H9 (cell line): ENCODE measurements around the gene FAM83E. TPM values are rescaled to one million over a fixed set of nuclear protein-coding genes. Genes with fewer than 3 reads are reported as not detected.

Experiments used
- DNase-seq: peaks from one replicate; pipeline ENCODE4 v3.0.0-alpha.2; 2017
- H2AFZ ChIP-seq: one replicate; pipeline ENCODE4 v1.6.1; 2013; ENCODE audit warnings: mild to moderate bottlenecking, low read length, control low read depth, moderate library complexity
- H2AK5ac ChIP-seq: 2 replicates; pipeline ENCODE4 v1.6.1; 2013; ENCODE audit warnings: low read length, control low read depth, mixed read lengths; ENCODE audit not compliant: insufficient read length
- H2BK120ac ChIP-seq: one replicate; pipeline ENCODE4 v1.6.1; 2013; ENCODE audit warnings: low read depth, mild to moderate bottlenecking, low read length, control low read depth, inconsistent platforms; ENCODE audit not compliant: poor library complexity, severe bottlenecking
- H2BK12ac ChIP-seq: 2 replicates; pipeline ENCODE4 v1.6.1; 2013; ENCODE audit warnings: low read length, control low read depth, mixed read lengths, low read depth; ENCODE audit not compliant: insufficient read length
- H2BK15ac ChIP-seq: 2 replicates; pipeline ENCODE4 v1.6.1; 2013; ENCODE audit warnings: low read depth, low read length, control low read depth
- H2BK20ac ChIP-seq: one replicate; pipeline ENCODE4 v1.6.1; 2013; ENCODE audit warnings: low read depth, mild to moderate bottlenecking, low read length, control low read depth, inconsistent platforms; ENCODE audit not compliant: poor library complexity, severe bottlenecking
- H2BK5ac ChIP-seq: 2 replicates; pipeline ENCODE4 v1.6.1; 2013; ENCODE audit warnings: low read length, control low read depth, mixed read lengths; ENCODE audit not compliant: insufficient read length
- H3K14ac ChIP-seq: 2 replicates; pipeline ENCODE4 v1.6.1; 2013; ENCODE audit warnings: low read length, control low read depth; ENCODE audit not compliant: insufficient read depth
- H3K18ac ChIP-seq: 2 replicates; pipeline ENCODE4 v1.6.1; 2013; ENCODE audit warnings: low read depth, mild to moderate bottlenecking, mixed read lengths, low read length, control low read depth; ENCODE audit not compliant: insufficient read length
- H3K23ac ChIP-seq: 2 replicates; pipeline ENCODE4 v1.6.1; 2013; ENCODE audit warnings: low read length, control low read depth, mixed read lengths, low read depth; ENCODE audit not compliant: insufficient read length
- H3K23me2 ChIP-seq: 2 replicates; pipeline ENCODE4 v1.6.1; 2013; ENCODE audit warnings: low read depth, mild to moderate bottlenecking, mixed read lengths, low read length, control low read depth; ENCODE audit not compliant: insufficient read length, poor library complexity, severe bottlenecking
- H3K27ac ChIP-seq: 2 replicates; pipeline ENCODE4 v1.5.1; 2013; ENCODE audit warnings: low read length, control low read depth, mixed read lengths, low read depth; ENCODE audit not compliant: insufficient read length
- H3K27me3 ChIP-seq: 2 replicates; pipeline ENCODE4 v1.6.1; 2013; ENCODE audit warnings: low read length, control low read depth, inconsistent platforms; ENCODE audit not compliant: insufficient read depth
- H3K4ac ChIP-seq: 2 replicates; pipeline ENCODE4 v1.6.1; 2013; ENCODE audit warnings: low read depth, mild to moderate bottlenecking, control low read depth, inconsistent platforms, low read length, moderate library complexity
- H3K4me1 ChIP-seq: 2 replicates; pipeline ENCODE4 v1.6.1; 2013; ENCODE audit warnings: low read length, control low read depth, inconsistent platforms; ENCODE audit not compliant: insufficient read depth
- H3K4me2 ChIP-seq: 2 replicates; pipeline ENCODE4 v1.6.1; 2013; ENCODE audit warnings: low read length, control low read depth, mixed read lengths; ENCODE audit not compliant: insufficient read length, insufficient read depth
- H3K56ac ChIP-seq: 2 replicates; pipeline ENCODE4 v1.6.1; 2013; ENCODE audit warnings: low read depth, mild to moderate bottlenecking, mixed read lengths, low read length, control low read depth; ENCODE audit not compliant: insufficient read length
- H3K79me1 ChIP-seq: 2 replicates; pipeline ENCODE4 v1.6.1; 2013; ENCODE audit warnings: low read depth, mild to moderate bottlenecking, moderate library complexity, low read length, control low read depth, inconsistent platforms; ENCODE audit not compliant: insufficient read depth, poor library complexity, severe bottlenecking
- H3K79me2 ChIP-seq: 2 replicates; pipeline ENCODE4 v1.6.1; 2013; ENCODE audit warnings: low read length, control low read depth, inconsistent platforms; ENCODE audit not compliant: insufficient read depth
- H3K9ac ChIP-seq: 2 replicates; pipeline ENCODE4 v1.6.1; 2013; ENCODE audit warnings: low read length, control low read depth, mixed read lengths; ENCODE audit not compliant: insufficient read length; ENCODE audit errors: extremely low read depth
- H3K9me3 ChIP-seq: one replicate; pipeline ENCODE4 v1.6.1; 2013; ENCODE audit warnings: low read depth, low read length, inconsistent platforms; ENCODE audit not compliant: control insufficient read depth
- H3T11ph ChIP-seq: one replicate; pipeline ENCODE4 v1.6.1; 2013; ENCODE audit warnings: mild to moderate bottlenecking, low read length, control low read depth, inconsistent platforms
- H4K20me1 ChIP-seq: one replicate; pipeline ENCODE4 v1.6.1; 2013; ENCODE audit not compliant: control insufficient read depth, insufficient read length, insufficient read depth
- H4K5ac ChIP-seq: 2 replicates; pipeline ENCODE4 v1.6.1; 2013; ENCODE audit warnings: low read depth, mild to moderate bottlenecking, mixed read lengths, low read length, control low read depth; ENCODE audit not compliant: insufficient read length
- H4K8ac ChIP-seq: replicated peaks from 2 replicates; pipeline ENCODE4 v1.6.1; 2013; ENCODE audit warnings: low read length, control low read depth, mixed read lengths, low read depth; ENCODE audit not compliant: insufficient read length
- H4K91ac ChIP-seq: 2 replicates; pipeline ENCODE4 v1.6.1; 2013; ENCODE audit warnings: low read depth, mild to moderate bottlenecking, moderate library complexity, mixed read lengths, low read length, control low read depth; ENCODE audit not compliant: insufficient read length
- H3K27ac Mint-ChIP-seq, 3 experiments: 2 replicates in 2 of 3; 3 replicates in 1 of 3; pipeline ENCODE4 v1.8.0; 2020 to 2021; ENCODE audit warnings: mixed read lengths in 3 of 3, mild to moderate bottlenecking in 1 of 3, moderate library complexity in 1 of 3
- H3K27me3 Mint-ChIP-seq: 2 replicates; pipeline ENCODE4 v1.8.0; 2021; ENCODE audit warnings: low read depth, mild to moderate bottlenecking, moderate library complexity, mixed read lengths
- H3K36me3 Mint-ChIP-seq, 3 experiments: 2 replicates in 2 of 3; 3 replicates in 1 of 3; pipeline ENCODE4 v1.8.0; 2020 to 2021; ENCODE audit warnings: low read depth in 3 of 3, mixed read lengths in 3 of 3; ENCODE audit not compliant: insufficient read depth in 1 of 3
- H3K4me1 Mint-ChIP-seq, 2 experiments: 2 replicates each; pipeline ENCODE4 v1.8.0; 2020; ENCODE audit warnings: mixed read lengths in 2 of 2
- H3K4me3 Mint-ChIP-seq, 2 experiments: 2 replicates in 1 of 2; 3 replicates in 1 of 2; pipeline ENCODE4 v1.8.0; 2020 to 2021; ENCODE audit warnings: mild to moderate bottlenecking in 2 of 2, mixed read lengths in 2 of 2, moderate library complexity in 1 of 2
- H3K9me3 Mint-ChIP-seq, 2 experiments: 2 replicates in 1 of 2; 3 replicates in 1 of 2; pipeline ENCODE4 v1.8.0; 2020; ENCODE audit warnings: mild to moderate bottlenecking in 2 of 2, mixed read lengths in 2 of 2, moderate library complexity in 1 of 2
- CTCF ChIP-seq: fragments of 200-600 bp; sonication (generic); conservative IDR thresholded peaks from 3 replicates; pipeline ENCODE4 v1.8.0; 2021; ENCODE audit warnings: antibody characterized with exemption, mild to moderate bottlenecking
- WGBS: extraction: QIAGEN DNeasy Blood & Tissue Kit; methylation state at CpG from one replicate; pipeline ENCODE4 v1.1.7; 2013; ENCODE audit warnings: missing lambda C conversion rate, low lambda C conversion rate, mixed read lengths; ENCODE audit not compliant: insufficient read length; ENCODE audit errors: extremely low coverage; 5-methylcytosine and 5-hydroxymethylcytosine counted together
- total RNA-seq: library from RNA; stranded (reverse); gene quantifications from 2 replicates; pipeline ENCODE4 v1.2.1, GENCODE V29; 2021

FAM83E gene
- total RNA-seq, 1 experiment from 2014 or later: 9.2 TPM

DNA sequence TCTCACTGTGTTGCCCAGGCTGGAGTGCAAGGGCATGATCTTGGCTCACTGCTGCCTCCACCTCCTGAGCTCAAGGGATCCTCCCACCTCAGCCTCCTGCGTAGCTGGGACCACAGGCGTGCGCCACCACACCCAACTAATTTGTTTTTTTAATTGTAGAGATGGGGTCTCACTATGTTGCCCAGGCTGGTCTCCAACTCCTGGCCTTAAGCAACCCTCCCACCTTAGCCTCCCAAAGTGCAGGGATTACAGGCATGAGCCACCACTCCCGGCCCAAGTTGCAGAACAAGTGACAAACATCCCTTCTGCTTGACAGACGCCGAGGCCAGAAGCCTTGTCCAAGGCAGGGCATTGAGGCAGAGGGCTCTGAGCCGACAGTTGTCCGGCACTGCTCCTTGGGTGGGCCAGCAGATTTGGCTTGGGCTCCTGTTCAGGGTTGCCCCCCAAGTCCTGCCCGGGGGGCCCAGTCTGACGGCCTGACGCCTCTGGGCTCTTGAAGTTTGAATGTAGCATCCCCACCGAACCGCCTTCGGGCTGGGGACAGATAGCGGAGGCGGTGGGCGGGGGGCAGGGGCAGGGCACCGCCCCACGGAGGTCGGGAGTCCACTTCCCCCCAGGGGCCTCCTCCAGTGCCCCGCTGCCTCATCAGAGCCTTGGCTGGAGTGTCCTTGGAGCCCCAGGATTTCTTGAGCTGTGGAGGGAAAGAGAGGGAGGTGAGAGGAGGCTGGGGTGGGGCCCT is 14.0 kb downstream of the FAM83E start:
- Histone ChIP-seq H2AFZ (no peak overlapping the region), H3K79me1 (no peaks in the 10 kb centered on the region), H2AK5ac (no peak overlapping the region), H2BK15ac (no peak overlapping the region), H3K23ac (no peak overlapping the region), H2BK12ac (no peak overlapping the region), H3K9me3 (no peaks in the 10 kb centered on the region), H3K9ac (no peak overlapping the region), H2BK5ac (no peak overlapping the region), H4K8ac (no peak overlapping the region), H3K4ac (no peak overlapping the region), H3K27ac (no peak overlapping the region), H3K14ac (no peak overlapping the region), H3K27me3 (no peaks in the 10 kb centered on the region), H3K23me2 (no peaks in the 10 kb centered on the region), H3K56ac (no peak overlapping the region), H4K91ac (no peak overlapping the region), H4K20me1 (no peaks in the 10 kb centered on the region), H4K5ac (no peak overlapping the region), H3K79me2 (no peaks in the 10 kb centered on the region), H3T11ph (no peak overlapping the region), H2BK20ac (no peak overlapping the region), H3K4me2 (no peak overlapping the region), H2BK120ac (no peak overlapping the region), H3K18ac (no peak overlapping the region), H3K4me1 (no peaks in the 10 kb centered on the region)
- Mint-ChIP-seq H3K36me3 (no peaks in the 10 kb centered on the region; a peak in 1 of 7 replicates), H3K27me3 (peaks cover 1% of the 10 kb centered on the region), H3K4me3 (no peak overlapping the region), H3K9me3 (no peaks in the 10 kb centered on the region), H3K27ac (no peak overlapping the region), H3K4me1 (peaks cover 0 to 3% of the 10 kb centered on the region in 2 experiments; a peak in 1 of 4 replicates)
- no CpG with 5 or more reads among the region's 21 CpGs for WGBS
- no peak for TF ChIP-seq CTCF
- no peak for DNase-seq
